Suprapubic skin (tissue), 3 donors: ENCODE data around the gene CYP4F8.

Source experiments
- CTCF ChIP-seq, 2 donors: fragments of 200-600 bp in 1 of 2; fragments of 450-650 bp in 1 of 2; sonication (generic) in 1 of 2; IDR thresholded peaks; one replicate each; pipeline ENCODE4 v1.5.1; 2016 to 2019; ENCODE audit warnings: antibody characterized with exemption in 2 of 2, mild to moderate bottlenecking in 1 of 2, moderate library complexity in 1 of 2
- EP300 ChIP-seq: sonication (generic); formaldehyde crosslinking; IDR thresholded peaks from one replicate; pipeline ENCODE4 v1.6.1; 2017; ENCODE audit warnings: antibody characterized with exemption

- no peak for TF ChIP-seq EP300
- TF ChIP-seq CTCF (IDR thresholded peaks at IDR 0.05): no peak
Measured at GRCh38 chr19:15663247-15663646, 48.2 kb downstream of the CYP4F8 start.
